Measurements from ENCODE around the gene BPGM.
"Not testable (repeated sequence)": the region's sequence is repeated elsewhere in the genome, so short reads cannot be mapped to it uniquely, and the experiment has no call there.

Gene BPGM

DNA sequence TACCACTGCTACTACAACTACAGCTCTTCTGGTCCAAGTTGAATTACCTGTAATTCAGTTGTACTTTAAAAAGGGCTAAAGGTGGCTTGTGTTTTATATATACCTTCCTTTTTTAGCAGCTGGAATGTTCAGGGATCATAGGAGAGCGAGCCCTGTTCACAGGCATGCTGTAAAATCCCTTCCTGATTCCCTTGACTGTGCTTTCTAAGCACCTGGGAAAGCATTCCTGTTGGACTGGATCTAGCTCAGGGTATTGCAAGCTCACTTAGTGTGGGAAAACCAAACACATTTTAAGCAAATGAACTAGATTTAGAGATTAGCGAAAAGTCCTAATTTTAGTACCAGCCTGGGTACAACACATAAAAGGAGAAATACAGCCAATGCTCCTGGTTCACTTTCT, 31.5 kb downstream of the BPGM start:
- H3K4me3 ChIP-seq (ENCODE audit: insufficient read depth, low read depth, low read length, poor library complexity, severe bottlenecking): no peak overlapping the region
- H3K9me3 ChIP-seq (ENCODE audit: control insufficient read depth, low read length): no peaks in the 10 kb centered on the region
- peaks cover 4% of the 10 kb centered on the region for H3K4me1 ChIP-seq (ENCODE audit: control insufficient read depth, insufficient read depth, low read length, poor library complexity, severe bottlenecking)
- DNase-seq: no peak
- H3K27ac ChIP-seq (ENCODE audit: insufficient read depth, low read length, poor library complexity, severe bottlenecking): no peak overlapping the region
- H3K27me3 ChIP-seq (replicated peaks; ENCODE audit: control insufficient read depth, insufficient read depth, low read length, poor library complexity, severe bottlenecking): no peaks in the 10 kb centered on the region
- H3K36me3 ChIP-seq (ENCODE audit: control insufficient read depth, insufficient read depth, low read length): peaks cover 5% of the 10 kb centered on the region

DNA sequence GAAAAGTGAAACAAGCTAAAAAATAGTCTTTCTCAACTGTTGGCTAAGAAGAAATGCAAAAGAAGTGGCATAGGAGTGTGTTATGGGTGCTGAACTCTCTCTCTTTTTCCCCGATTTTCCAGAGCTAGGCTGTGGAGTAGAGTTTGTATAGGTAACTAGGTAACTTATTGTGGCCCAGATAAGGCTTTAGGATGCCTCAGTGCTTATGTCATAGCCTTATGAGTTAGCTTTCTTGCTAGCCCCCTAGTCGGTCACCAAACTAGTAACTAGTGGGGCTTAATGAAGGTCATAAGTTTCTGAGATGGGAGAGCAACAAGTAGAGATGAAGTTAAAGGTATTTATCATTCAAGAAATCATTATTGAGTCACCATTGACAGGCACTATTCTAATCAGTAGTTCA, 32.4 kb downstream of the BPGM start:
- no peaks in the 10 kb centered on the region for H3K9me3 ChIP-seq (ENCODE audit: control insufficient read depth, low read length)
- H3K27me3 ChIP-seq (replicated peaks; ENCODE audit: control insufficient read depth, insufficient read depth, low read length, poor library complexity, severe bottlenecking): no peaks in the 10 kb centered on the region
- no peak overlapping the region for H3K27ac ChIP-seq (ENCODE audit: insufficient read depth, low read length, poor library complexity, severe bottlenecking)
- peaks cover 5% of the 10 kb centered on the region for H3K36me3 ChIP-seq (ENCODE audit: control insufficient read depth, insufficient read depth, low read length)
- no peak overlapping the region for H3K4me3 ChIP-seq (ENCODE audit: insufficient read depth, low read depth, low read length, poor library complexity, severe bottlenecking)
- H3K4me1 ChIP-seq (ENCODE audit: control insufficient read depth, insufficient read depth, low read length, poor library complexity, severe bottlenecking): peaks cover 4% of the 10 kb centered on the region
- DNase-seq: no peak

DNA sequence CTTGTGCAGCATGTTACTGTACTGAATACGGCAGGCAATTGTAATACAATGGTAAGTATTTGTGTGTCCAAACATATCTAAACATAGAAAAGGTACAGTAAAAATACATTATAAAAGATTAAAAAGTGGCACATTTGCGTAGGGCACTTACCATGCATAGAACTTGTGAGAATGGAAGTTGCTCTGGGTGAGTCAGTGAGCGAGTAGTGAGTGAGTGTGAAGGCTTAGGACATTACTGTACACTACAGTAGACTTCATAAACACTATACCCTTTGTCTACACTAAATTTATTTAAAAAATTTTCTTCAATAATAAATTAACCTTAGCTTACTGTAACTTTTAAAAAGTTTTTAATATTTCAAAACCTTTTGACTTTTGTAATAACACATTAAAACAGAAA, 37.5 kb downstream of the BPGM start:
- H3K27me3 ChIP-seq (replicated peaks; ENCODE audit: control insufficient read depth, insufficient read depth, low read length, poor library complexity, severe bottlenecking): no peaks in the 10 kb centered on the region
- H3K4me3 ChIP-seq (ENCODE audit: insufficient read depth, low read depth, low read length, poor library complexity, severe bottlenecking): no peak overlapping the region
- H3K36me3 ChIP-seq (ENCODE audit: control insufficient read depth, insufficient read depth, low read length): peaks cover 5% of the 10 kb centered on the region
- no peaks in the 10 kb centered on the region for H3K4me1 ChIP-seq (ENCODE audit: control insufficient read depth, insufficient read depth, low read length, poor library complexity, severe bottlenecking)
- no peak for DNase-seq
- no peaks in the 10 kb centered on the region for H3K9me3 ChIP-seq (ENCODE audit: control insufficient read depth, low read length)
- H3K27ac ChIP-seq (ENCODE audit: insufficient read depth, low read length, poor library complexity, severe bottlenecking): no peak overlapping the region

DNA sequence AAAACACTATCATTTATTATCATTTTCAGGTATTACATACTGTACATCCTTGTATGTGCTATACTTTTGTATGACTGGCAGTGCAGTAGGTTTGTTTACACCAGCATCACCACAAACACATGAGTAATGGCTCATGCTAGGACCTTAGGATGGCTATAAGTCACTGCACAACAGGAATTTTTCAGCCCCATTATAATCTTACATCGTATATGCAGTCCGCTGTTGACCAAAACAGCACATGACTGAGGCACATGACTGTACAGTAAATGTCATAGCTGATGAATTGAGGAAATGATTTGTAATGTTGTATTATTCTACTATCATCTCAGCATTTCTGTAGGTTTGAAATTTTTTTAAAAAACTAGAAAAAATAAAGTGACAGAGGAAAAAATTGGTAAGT, 38.6 kb downstream of the BPGM start:
- Histone ChIP-seq H3K27me3 (replicated peaks; ENCODE audit: control insufficient read depth, insufficient read depth, low read length, poor library complexity, severe bottlenecking) (no peaks in the 10 kb centered on the region), H3K4me1 (ENCODE audit: control insufficient read depth, insufficient read depth, low read length, poor library complexity, severe bottlenecking) (no peaks in the 10 kb centered on the region), H3K4me3 (ENCODE audit: insufficient read depth, low read depth, low read length, poor library complexity, severe bottlenecking) (no peak overlapping the region), H3K27ac (ENCODE audit: insufficient read depth, low read length, poor library complexity, severe bottlenecking) (no peak overlapping the region), H3K36me3 (ENCODE audit: control insufficient read depth, insufficient read depth, low read length) (no peaks in the 10 kb centered on the region), H3K9me3 (ENCODE audit: control insufficient read depth, low read length) (no peaks in the 10 kb centered on the region)
- no peak for DNase-seq

DNA sequence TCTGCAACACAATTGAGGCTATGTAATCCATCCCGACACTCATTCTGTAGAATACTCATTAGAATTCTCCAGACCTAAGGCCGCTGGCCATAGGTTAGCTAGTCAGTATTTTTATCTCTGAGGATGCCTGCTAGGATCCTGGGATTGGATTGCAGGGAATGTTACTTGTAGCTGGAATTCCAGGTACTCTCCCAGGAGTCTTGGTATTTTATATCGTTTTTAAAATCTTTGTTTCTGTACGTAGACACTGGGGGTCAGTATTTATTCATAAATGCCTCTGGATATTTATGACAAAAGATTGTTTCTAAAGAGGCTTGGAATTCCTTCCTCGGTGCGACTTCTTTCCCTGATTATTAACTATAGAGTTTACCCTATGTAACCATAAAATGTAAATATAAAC, 40.1 kb downstream of the BPGM start:
- Histone ChIP-seq H3K36me3 (ENCODE audit: control insufficient read depth, insufficient read depth, low read length) (no peaks in the 10 kb centered on the region), H3K4me3 (ENCODE audit: insufficient read depth, low read depth, low read length, poor library complexity, severe bottlenecking) (no peak overlapping the region), H3K9me3 (ENCODE audit: control insufficient read depth, low read length) (no peaks in the 10 kb centered on the region), H3K27me3 (replicated peaks; ENCODE audit: control insufficient read depth, insufficient read depth, low read length, poor library complexity, severe bottlenecking) (no peaks in the 10 kb centered on the region), H3K4me1 (ENCODE audit: control insufficient read depth, insufficient read depth, low read length, poor library complexity, severe bottlenecking) (no peaks in the 10 kb centered on the region), H3K27ac (ENCODE audit: insufficient read depth, low read length, poor library complexity, severe bottlenecking) (no peak overlapping the region)
- no peak for DNase-seq

DNA sequence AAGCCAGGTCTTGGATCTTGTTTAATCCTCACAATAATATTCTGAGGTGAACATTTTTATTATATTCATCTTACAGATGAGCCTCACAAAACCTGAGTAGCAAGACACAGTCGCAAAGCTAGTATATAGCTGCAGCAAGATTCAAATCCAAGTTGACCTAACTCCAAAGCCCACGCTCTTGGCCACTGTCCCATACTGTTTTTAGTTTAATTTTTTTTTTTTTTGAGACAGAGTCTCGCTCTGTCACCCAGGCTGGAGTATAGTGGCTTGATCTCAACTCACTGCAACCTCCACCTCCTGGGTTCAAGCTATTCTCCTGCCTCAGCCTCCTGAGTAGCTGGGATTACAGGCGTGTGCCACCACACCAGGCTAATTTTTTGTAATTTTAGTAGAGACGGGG, 42.9 kb downstream of the BPGM start:
- H3K4me3 ChIP-seq (ENCODE audit: insufficient read depth, low read depth, low read length, poor library complexity, severe bottlenecking); H3K27me3 ChIP-seq (replicated peaks; ENCODE audit: control insufficient read depth, insufficient read depth, low read length, poor library complexity, severe bottlenecking); H3K9me3 ChIP-seq (ENCODE audit: control insufficient read depth, low read length); H3K4me1 ChIP-seq (ENCODE audit: control insufficient read depth, insufficient read depth, low read length, poor library complexity, severe bottlenecking); DNase-seq; H3K36me3 ChIP-seq (ENCODE audit: control insufficient read depth, insufficient read depth, low read length); H3K27ac ChIP-seq (ENCODE audit: insufficient read depth, low read length, poor library complexity, severe bottlenecking): not testable (repeated sequence)

DNA sequence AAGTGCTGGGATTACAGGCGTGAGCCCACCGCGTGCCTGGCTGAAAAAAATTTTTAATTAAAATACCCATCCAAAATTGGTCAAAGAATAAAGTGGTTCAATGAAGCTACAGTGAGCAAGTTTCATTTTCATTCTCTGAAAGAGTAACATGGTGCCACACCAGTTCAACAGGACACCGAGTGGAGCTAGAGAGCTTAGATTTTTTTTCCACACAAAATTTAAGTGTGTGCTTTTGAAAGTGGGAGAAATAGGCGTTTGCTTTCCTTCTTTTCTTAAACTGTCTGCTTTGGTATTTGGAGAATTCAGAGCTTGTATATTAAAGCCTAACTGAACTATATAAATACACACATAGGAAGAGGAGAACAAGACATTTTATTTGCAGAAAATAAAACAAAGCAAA, 43.4 kb downstream of the BPGM start:
- H3K4me1 ChIP-seq (ENCODE audit: control insufficient read depth, insufficient read depth, low read length, poor library complexity, severe bottlenecking): no peaks in the 10 kb centered on the region
- no peak for DNase-seq
- no peak overlapping the region for H3K4me3 ChIP-seq (ENCODE audit: insufficient read depth, low read depth, low read length, poor library complexity, severe bottlenecking)
- H3K27me3 ChIP-seq (replicated peaks; ENCODE audit: control insufficient read depth, insufficient read depth, low read length, poor library complexity, severe bottlenecking): no peaks in the 10 kb centered on the region
- no peak overlapping the region for H3K27ac ChIP-seq (ENCODE audit: insufficient read depth, low read length, poor library complexity, severe bottlenecking)
- H3K9me3 ChIP-seq (ENCODE audit: control insufficient read depth, low read length): no peaks in the 10 kb centered on the region
- H3K36me3 ChIP-seq (ENCODE audit: control insufficient read depth, insufficient read depth, low read length): no peaks in the 10 kb centered on the region

DNA sequence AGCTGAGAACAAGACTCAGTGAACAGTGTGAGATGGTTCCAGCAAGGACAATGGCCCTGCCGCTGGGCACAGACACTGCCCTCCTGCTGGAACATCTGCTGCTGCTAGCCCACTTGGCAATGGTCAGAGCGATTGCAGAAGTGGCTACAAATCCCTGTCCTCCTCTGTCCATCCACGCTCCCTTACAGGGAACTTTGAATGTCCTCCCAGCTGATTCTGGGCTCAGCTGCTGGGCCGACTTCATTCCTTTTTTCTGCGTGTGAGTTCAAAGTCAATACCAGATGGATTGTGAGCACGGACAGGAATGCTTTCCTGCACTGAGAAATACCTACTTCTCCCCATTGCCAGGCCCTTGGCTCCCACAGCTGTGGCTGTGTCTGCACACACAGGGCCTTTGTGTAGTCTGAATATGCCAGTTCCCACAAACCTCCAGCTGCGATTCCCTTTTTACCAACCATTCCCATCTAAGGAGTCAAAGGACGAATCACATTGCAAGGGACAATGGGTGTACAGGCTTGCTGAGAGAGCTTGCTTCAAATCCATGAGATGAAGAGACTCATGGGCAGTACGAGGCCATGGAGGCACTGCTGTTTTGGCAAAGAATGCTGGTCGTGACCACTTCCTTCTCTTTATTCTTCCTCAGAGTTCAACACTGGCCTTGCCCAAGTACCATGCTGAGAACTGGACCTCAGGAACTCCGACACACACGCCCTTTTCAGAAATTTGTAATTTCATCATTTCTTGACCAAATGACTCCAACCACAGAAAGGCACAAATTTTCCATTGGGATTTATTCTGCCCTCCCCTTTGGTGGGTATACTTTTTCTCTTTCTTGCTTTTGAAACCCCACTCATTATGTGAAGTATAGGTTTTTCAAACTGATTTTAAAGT, 44.2 kb downstream of the BPGM start:
- Histone ChIP-seq H3K9me3 (ENCODE audit: control insufficient read depth, low read length) (no peaks in the 10 kb centered on the region), H3K27me3 (replicated peaks; ENCODE audit: control insufficient read depth, insufficient read depth, low read length, poor library complexity, severe bottlenecking) (no peaks in the 10 kb centered on the region), H3K4me1 (ENCODE audit: control insufficient read depth, insufficient read depth, low read length, poor library complexity, severe bottlenecking) (no peaks in the 10 kb centered on the region), H3K36me3 (ENCODE audit: control insufficient read depth, insufficient read depth, low read length) (no peaks in the 10 kb centered on the region), H3K4me3 (ENCODE audit: insufficient read depth, low read depth, low read length, poor library complexity, severe bottlenecking) (no peak overlapping the region), H3K27ac (ENCODE audit: insufficient read depth, low read length, poor library complexity, severe bottlenecking) (no peak overlapping the region)
- DNase-seq: no peak

DNA sequence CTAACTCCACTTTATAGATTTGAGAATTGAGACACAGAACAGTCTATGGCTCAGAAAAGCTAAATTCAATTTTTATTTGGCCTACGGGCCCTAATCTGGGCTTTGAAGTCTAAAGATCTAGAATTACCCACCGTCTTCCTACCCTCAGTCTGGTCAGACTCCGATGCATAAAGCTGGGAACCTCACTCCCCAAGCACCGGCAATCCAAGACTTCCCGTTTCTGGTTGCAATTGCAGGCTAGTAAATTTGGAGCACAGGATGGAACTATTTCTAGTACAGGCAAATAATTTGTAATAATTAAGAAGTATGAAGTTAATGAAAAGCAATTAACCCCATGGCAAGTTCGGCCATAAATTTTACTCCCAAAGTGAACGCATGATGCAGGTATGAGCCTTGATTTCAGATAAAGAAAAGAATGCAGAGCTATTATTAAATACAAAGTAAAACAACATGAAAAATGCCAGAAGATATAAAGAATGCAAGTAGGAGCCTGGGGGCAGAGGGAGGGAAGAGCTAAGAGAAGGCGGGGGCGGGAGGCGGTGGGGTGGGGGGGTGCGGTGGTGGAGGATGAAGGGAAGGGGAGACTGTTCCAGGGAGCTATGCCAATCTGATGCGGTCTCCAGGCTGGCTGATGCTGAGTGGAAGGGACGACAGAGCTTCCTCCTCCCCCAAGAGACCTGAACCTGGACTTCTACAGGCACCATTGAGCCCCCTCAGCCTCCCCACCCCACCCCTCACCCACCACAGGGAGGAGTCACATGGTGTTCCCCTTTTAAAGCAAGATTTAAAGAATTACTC, 45.1 kb downstream of the BPGM start:
- Histone ChIP-seq H3K9me3 (ENCODE audit: control insufficient read depth, low read length) (no peaks in the 10 kb centered on the region), H3K36me3 (ENCODE audit: control insufficient read depth, insufficient read depth, low read length) (no peaks in the 10 kb centered on the region), H3K27me3 (replicated peaks; ENCODE audit: control insufficient read depth, insufficient read depth, low read length, poor library complexity, severe bottlenecking) (no peaks in the 10 kb centered on the region), H3K27ac (ENCODE audit: insufficient read depth, low read length, poor library complexity, severe bottlenecking) (no peak overlapping the region), H3K4me1 (ENCODE audit: control insufficient read depth, insufficient read depth, low read length, poor library complexity, severe bottlenecking) (no peaks in the 10 kb centered on the region), H3K4me3 (ENCODE audit: insufficient read depth, low read depth, low read length, poor library complexity, severe bottlenecking) (no peak overlapping the region)
- DNase-seq: no peak

DNA sequence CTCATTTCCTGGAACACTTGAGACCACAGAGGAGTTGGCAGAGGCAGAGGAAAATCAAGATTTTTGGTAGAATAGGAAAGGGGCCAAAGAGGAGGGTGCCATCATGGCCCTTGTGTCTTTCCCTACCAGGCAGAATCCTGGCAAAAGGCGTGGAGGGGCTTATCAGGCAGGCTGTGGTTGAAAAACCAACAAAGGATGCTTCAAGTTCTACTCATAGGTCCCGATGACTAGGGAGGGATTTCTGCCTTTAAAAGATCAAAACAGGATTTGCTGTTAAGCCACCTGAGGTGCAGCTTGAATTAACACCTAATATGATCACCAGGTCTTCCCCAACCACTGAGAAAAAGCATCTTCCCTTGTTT, 45.7 kb downstream of the BPGM start:
- H3K27ac ChIP-seq (ENCODE audit: insufficient read depth, low read length, poor library complexity, severe bottlenecking): no peak overlapping the region

More for the DNA sequence above, 45.7 kb downstream of the BPGM start:
- H3K27me3 ChIP-seq (replicated peaks; ENCODE audit: control insufficient read depth, insufficient read depth, low read length, poor library complexity, severe bottlenecking): no peaks in the 10 kb centered on the region
- H3K9me3 ChIP-seq (ENCODE audit: control insufficient read depth, low read length): no peaks in the 10 kb centered on the region
- H3K4me1 ChIP-seq (ENCODE audit: control insufficient read depth, insufficient read depth, low read length, poor library complexity, severe bottlenecking): no peaks in the 10 kb centered on the region
- H3K36me3 ChIP-seq (ENCODE audit: control insufficient read depth, insufficient read depth, low read length): no peaks in the 10 kb centered on the region
- no peak overlapping the region for H3K4me3 ChIP-seq (ENCODE audit: insufficient read depth, low read depth, low read length, poor library complexity, severe bottlenecking)
- no peak for DNase-seq
